Trophoblast cell (in vitro differentiated cells and primary cell): ENCODE data around the gene IFI44L.

Experiments used
- DNase-seq, 2 donors: peaks; one replicate each; pipeline ENCODE4 v3.0.0-alpha.2; 2016
- H2AFZ ChIP-seq: 2 replicates; pipeline ENCODE4 v1.6.1; 2013; ENCODE audit warnings: low read length, moderate library complexity, mild to moderate bottlenecking; ENCODE audit not compliant: insufficient read depth, poor library complexity
- H2AK5ac ChIP-seq: 2 replicates; pipeline ENCODE4 v1.6.1; 2013; ENCODE audit warnings: mild to moderate bottlenecking, low read length
- H2BK120ac ChIP-seq: 2 replicates; pipeline ENCODE4 v1.6.1; 2013; ENCODE audit warnings: low read length, mild to moderate bottlenecking, moderate library complexity; ENCODE audit not compliant: insufficient read depth, poor library complexity
- H2BK12ac ChIP-seq: 2 replicates; pipeline ENCODE4 v1.6.1; 2013; ENCODE audit warnings: mild to moderate bottlenecking, low read length, moderate library complexity
- H2BK5ac ChIP-seq: 2 replicates; pipeline ENCODE4 v1.6.1; 2013; ENCODE audit warnings: low read length, low read depth, moderate library complexity, mild to moderate bottlenecking; ENCODE audit not compliant: poor library complexity
- H3K14ac ChIP-seq: 2 replicates; pipeline ENCODE4 v1.6.1; 2013; ENCODE audit warnings: mild to moderate bottlenecking, low read length
- H3K18ac ChIP-seq: 2 replicates; pipeline ENCODE4 v1.6.1; 2013; ENCODE audit warnings: mild to moderate bottlenecking, low read length
- H3K23ac ChIP-seq: 2 replicates; pipeline ENCODE4 v1.6.1; 2013; ENCODE audit warnings: low read length
- H3K27ac ChIP-seq: 2 replicates; pipeline ENCODE4 v1.5.1; 2013; ENCODE audit warnings: low read depth, mild to moderate bottlenecking, inconsistent platforms, low read length, moderate library complexity
- H3K27me3 ChIP-seq: 2 replicates; pipeline ENCODE4 v1.6.1; 2013; ENCODE audit warnings: inconsistent platforms, mild to moderate bottlenecking, low read length, moderate library complexity; ENCODE audit not compliant: insufficient read depth
- H3K36me3 ChIP-seq, 2 experiments: 1 replicate in 1 of 2; 2 replicates in 1 of 2; pipeline ENCODE4 v1.6.1; 2013; ENCODE audit warnings: low read length in 2 of 2, mild to moderate bottlenecking in 2 of 2, moderate library complexity in 1 of 2; ENCODE audit not compliant: insufficient read depth in 2 of 2, control insufficient read depth in 1 of 2
- H3K4ac ChIP-seq: 2 replicates; pipeline ENCODE4 v1.6.1; 2013; ENCODE audit warnings: low read depth, mild to moderate bottlenecking, low read length, moderate library complexity
- H3K4me1 ChIP-seq, 2 experiments: 1 replicate in 1 of 2; 2 replicates in 1 of 2; pipeline ENCODE4 v1.6.1; 2013; ENCODE audit warnings: low read length in 2 of 2, mild to moderate bottlenecking in 2 of 2, moderate library complexity in 1 of 2; ENCODE audit not compliant: insufficient read depth in 2 of 2, control insufficient read depth in 1 of 2
- H3K4me2 ChIP-seq: 2 replicates; pipeline ENCODE4 v1.6.1; 2013; ENCODE audit warnings: inconsistent platforms, mild to moderate bottlenecking, low read length, moderate library complexity
- H3K4me3 ChIP-seq: 2 replicates; pipeline ENCODE4 v1.5.1; 2013; ENCODE audit warnings: mild to moderate bottlenecking, low read depth, low read length, inconsistent platforms
- H3K79me1 ChIP-seq: one replicate; pipeline ENCODE4 v1.6.1; 2013; ENCODE audit warnings: low read length
- H3K79me2 ChIP-seq: 2 replicates; pipeline ENCODE4 v1.6.1; 2013; ENCODE audit warnings: low read length, mild to moderate bottlenecking; ENCODE audit not compliant: control insufficient read depth, insufficient read depth, poor library complexity
- H3K9ac ChIP-seq: 2 replicates; pipeline ENCODE4 v1.6.1; 2013; ENCODE audit warnings: mild to moderate bottlenecking, low read length
- H3K9me3 ChIP-seq: 2 replicates; pipeline ENCODE4 v1.6.1; 2013; ENCODE audit warnings: low read depth, mild to moderate bottlenecking, control low read depth, inconsistent platforms, low read length; ENCODE audit not compliant: insufficient read depth
- H4K12ac ChIP-seq: 2 replicates; pipeline ENCODE4 v1.6.1; 2013; ENCODE audit warnings: low read depth, mild to moderate bottlenecking, low read length, moderate library complexity
- H4K8ac ChIP-seq: 2 replicates; pipeline ENCODE4 v1.6.1; 2013; ENCODE audit warnings: low read depth, mild to moderate bottlenecking, low read length, moderate library complexity
- H4K91ac ChIP-seq: one replicate; pipeline ENCODE4 v1.6.1; 2013; ENCODE audit warnings: low read depth, mild to moderate bottlenecking, low read length, moderate library complexity
- WGBS: extraction: QIAGEN DNeasy Blood & Tissue Kit; methylation state at CpG from one replicate; pipeline ENCODE4 v1.1.7; 2013; ENCODE audit warnings: missing lambda C conversion rate; ENCODE audit not compliant: insufficient read length, insufficient coverage; ENCODE audit errors: extremely low coverage; 5-methylcytosine and 5-hydroxymethylcytosine counted together

Gene IFI44L

GRCh38 chr1:78620666-78621065 lies 418 bp downstream of the IFI44L start:
- DNase-seq: no peak
- H4K91ac ChIP-seq: no peak overlapping the region
- H2BK12ac ChIP-seq: no peak overlapping the region
- H3K23ac ChIP-seq: no peak overlapping the region
- H2BK5ac ChIP-seq: no peak overlapping the region
- H2AFZ ChIP-seq: no peak overlapping the region
- no peaks in the 10 kb centered on the region for H3K4me1 ChIP-seq
- H3K9me3 ChIP-seq: no peaks in the 10 kb centered on the region
- no peak overlapping the region for H3K4ac ChIP-seq
- no peak overlapping the region for H2BK120ac ChIP-seq
- no peaks in the 10 kb centered on the region for H3K79me1 ChIP-seq
- WGBS: no CpG with 5 or more reads among the region's 1 CpG
- H4K12ac ChIP-seq: no peak overlapping the region
- no peaks in the 10 kb centered on the region for H3K79me2 ChIP-seq
- H3K4me2 ChIP-seq: no peak overlapping the region
- no peak overlapping the region for H3K27ac ChIP-seq
- no peak overlapping the region for H3K18ac ChIP-seq
- H2AK5ac ChIP-seq: no peak overlapping the region
- H3K36me3 ChIP-seq: no peaks in the 10 kb centered on the region
- no peak overlapping the region for H3K4me3 ChIP-seq
- no peaks in the 10 kb centered on the region for H3K27me3 ChIP-seq
- no peak overlapping the region for H4K8ac ChIP-seq
- H3K14ac ChIP-seq: no peak overlapping the region
- no peak overlapping the region for H3K9ac ChIP-seq

GRCh38 chr1:78622548-78622947 lies 2.3 kb downstream of the IFI44L start:
- Histone ChIP-seq H3K27me3 (no peaks in the 10 kb centered on the region), H3K36me3 (no peaks in the 10 kb centered on the region), H3K9me3 (no peaks in the 10 kb centered on the region), H3K14ac (no peak overlapping the region), H2BK120ac (no peak overlapping the region), H3K27ac (no peak overlapping the region), H3K4me2 (no peak overlapping the region), H4K12ac (no peak overlapping the region), H4K8ac (no peak overlapping the region), H3K79me2 (no peaks in the 10 kb centered on the region), H4K91ac (no peak overlapping the region), H3K79me1 (no peaks in the 10 kb centered on the region), H2BK12ac (no peak overlapping the region), H3K9ac (no peak overlapping the region), H3K18ac (no peak overlapping the region), H3K4ac (no peak overlapping the region), H2AFZ (no peak overlapping the region), H3K4me1 (no peaks in the 10 kb centered on the region), H2BK5ac (no peak overlapping the region), H3K4me3 (no peak overlapping the region), H3K23ac (no peak overlapping the region), H2AK5ac (no peak overlapping the region)
- DNase-seq: no peak
- WGBS: no CpG with 5 or more reads among the region's 4 CpGs

- Histone ChIP-seq H4K12ac (no peak overlapping the region), H3K4me2 (no peak overlapping the region), H3K27me3 (no peaks in the 10 kb centered on the region), H3K36me3 (no peaks in the 10 kb centered on the region), H3K4me3 (no peak overlapping the region), H3K79me1 (no peaks in the 10 kb centered on the region), H2AK5ac (no peak overlapping the region), H4K91ac (no peak overlapping the region), H3K18ac (no peak overlapping the region), H2BK12ac (no peak overlapping the region), H3K4ac (no peak overlapping the region), H3K9me3 (no peaks in the 10 kb centered on the region), H3K9ac (no peak overlapping the region), H4K8ac (no peak overlapping the region), H3K79me2 (no peaks in the 10 kb centered on the region), H3K4me1 (no peaks in the 10 kb centered on the region), H3K23ac (no peak overlapping the region), H3K14ac (no peak overlapping the region), H2BK120ac (no peak overlapping the region), H3K27ac (no peak overlapping the region), H2BK5ac (no peak overlapping the region), H2AFZ (no peak overlapping the region)
- no peak for DNase-seq
- WGBS: no CpG with 5 or more reads among the region's 7 CpGs
These were observed 3.8 kb downstream of the IFI44L start for GRCh38 chr1:78624035-78624434.

DNA sequence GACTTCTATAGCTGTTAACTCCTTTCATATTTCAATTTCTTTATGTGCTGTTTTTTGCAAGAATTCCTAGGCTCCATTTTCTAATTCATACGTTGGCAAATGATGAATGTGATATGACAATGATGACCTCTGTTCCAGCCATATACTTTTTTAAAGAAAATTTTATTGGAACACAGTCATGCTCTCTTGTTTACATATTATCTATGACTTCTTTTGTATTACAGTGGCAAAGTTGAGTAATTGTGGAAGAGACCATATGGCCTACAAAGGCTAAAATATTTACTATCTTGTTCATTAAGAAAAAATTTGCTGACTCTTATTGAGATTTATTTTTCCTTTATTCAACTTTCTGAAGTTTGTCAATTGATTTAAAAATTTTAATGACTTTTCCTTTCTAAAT lies 7.1 kb downstream of the IFI44L start:
- no peak overlapping the region for H3K4me3 ChIP-seq

More for the DNA sequence above, 7.1 kb downstream of the IFI44L start:
- no peak overlapping the region for H4K91ac ChIP-seq
- H2AK5ac ChIP-seq: no peak overlapping the region
- no peak overlapping the region for H3K23ac ChIP-seq
- no peak overlapping the region for H2BK120ac ChIP-seq
- no peak overlapping the region for H4K8ac ChIP-seq
- no peak overlapping the region for H3K14ac ChIP-seq
- no peak overlapping the region for H2BK5ac ChIP-seq
- no peaks in the 10 kb centered on the region for H3K79me1 ChIP-seq
- no peak overlapping the region for H3K18ac ChIP-seq
- no peaks in the 10 kb centered on the region for H3K9me3 ChIP-seq
- no peaks in the 10 kb centered on the region for H3K36me3 ChIP-seq
- no peak overlapping the region for H3K4ac ChIP-seq
- H4K12ac ChIP-seq: no peak overlapping the region
- DNase-seq: no peak
- H3K9ac ChIP-seq: no peak overlapping the region
- H3K27ac ChIP-seq: no peak overlapping the region
- H2BK12ac ChIP-seq: no peak overlapping the region
- H3K27me3 ChIP-seq: no peaks in the 10 kb centered on the region
- H2AFZ ChIP-seq: no peak overlapping the region
- no peak overlapping the region for H3K4me2 ChIP-seq
- WGBS: no CpG with 5 or more reads among the region's 1 CpG
- no peaks in the 10 kb centered on the region for H3K4me1 ChIP-seq
- H3K79me2 ChIP-seq: no peaks in the 10 kb centered on the region
